Endodermal cell (in vitro differentiated cells): Measurements from ENCODE around the gene NME7. TPM values are rescaled to one million over a fixed set of nuclear protein-coding genes. Genes with fewer than 3 reads are reported as not detected.

Experiments used
- DNase-seq: peaks from one replicate; pipeline ENCODE4 v3.0.0-alpha.2; 2017
- H3K27ac ChIP-seq: 2 replicates; pipeline ENCODE4 v1.5.1; 2013; ENCODE audit warnings: mild to moderate bottlenecking, low read depth, low read length, moderate library complexity
- H3K27me3 ChIP-seq: 2 replicates; pipeline ENCODE4 v1.6.1; 2013; ENCODE audit warnings: mild to moderate bottlenecking, low read length, moderate library complexity; ENCODE audit not compliant: insufficient read depth, control insufficient read depth, poor library complexity, severe bottlenecking
- H3K36me3 ChIP-seq: 2 replicates; pipeline ENCODE4 v1.7.0; 2013; ENCODE audit warnings: mild to moderate bottlenecking, low read length, moderate library complexity; ENCODE audit not compliant: control insufficient read depth, insufficient read depth
- H3K4me1 ChIP-seq: one replicate; pipeline ENCODE4 v1.7.0; 2013; ENCODE audit warnings: low read length; ENCODE audit not compliant: control insufficient read depth, insufficient read depth
- H3K4me3 ChIP-seq: 2 replicates; pipeline ENCODE4 v1.5.1; 2013; ENCODE audit warnings: mild to moderate bottlenecking, low read length, moderate library complexity
- H3K9ac ChIP-seq: 2 replicates; pipeline ENCODE4 v1.6.1; 2013; ENCODE audit warnings: mild to moderate bottlenecking, low read length, moderate library complexity; ENCODE audit not compliant: poor library complexity, severe bottlenecking; ENCODE audit errors: extremely low read depth
- H3K9me3 ChIP-seq: 2 replicates; pipeline ENCODE4 v1.6.1; 2013; ENCODE audit warnings: mild to moderate bottlenecking, low read length, moderate library complexity; ENCODE audit not compliant: control insufficient read depth
- H3K27ac Mint-ChIP-seq: 2 replicates; pipeline ENCODE4 v1.8.0; 2020; ENCODE audit warnings: mixed read lengths
- H3K27me3 Mint-ChIP-seq: 2 replicates; pipeline ENCODE4 v1.8.0; 2021; ENCODE audit warnings: mild to moderate bottlenecking, mixed read lengths; ENCODE audit not compliant: insufficient read depth
- H3K36me3 Mint-ChIP-seq: 2 replicates; pipeline ENCODE4 v1.8.0; 2020; ENCODE audit warnings: low read depth, mixed read lengths
- H3K4me1 Mint-ChIP-seq: 2 replicates; pipeline ENCODE4 v1.8.0; 2020; ENCODE audit warnings: mixed read lengths
- H3K4me3 Mint-ChIP-seq: 2 replicates; pipeline ENCODE4 v1.8.0; 2020; ENCODE audit warnings: mild to moderate bottlenecking, moderate library complexity, mixed read lengths
- H3K9me3 Mint-ChIP-seq: 2 replicates; pipeline ENCODE4 v1.8.0; 2020; ENCODE audit warnings: mild to moderate bottlenecking, mixed read lengths
- WGBS, 2 experiments: methylation state at CpG; one replicate each; pipeline versions ENCODE4 v1.1.5 to v1.1.7; 2013; ENCODE audit warnings: missing lambda C conversion rate in 2 of 2, mixed read lengths in 1 of 2; ENCODE audit not compliant: insufficient coverage in 1 of 2, insufficient read length in 1 of 2; 5-methylcytosine and 5-hydroxymethylcytosine counted together
- total RNA-seq, 2 donors: library from RNA; stranded (reverse); fragmentation: NEBNext Ultra II Directional in 1 of 2; extraction: Animal tissue kit (Norgen Biotek cat#: 25700) in 1 of 2; gene quantifications; 2 replicates in 1 of 2; 3 replicates in 1 of 2; pipeline ENCODE4 v1.2.1, GENCODE V29; 2021
- TF ChIP-seq, protein P1 (sequence below): fragments of 200-600 bp; sonication (generic); conservative IDR thresholded peaks from 2 replicates; pipeline ENCODE4 v1.5.0; 2021; ENCODE audit warnings: antibody characterized with exemption, mild to moderate bottlenecking

Gene NME7
- total RNA-seq, 2 donors from 2014 or later = 28.1 to 32.3 TPM

DNA sequence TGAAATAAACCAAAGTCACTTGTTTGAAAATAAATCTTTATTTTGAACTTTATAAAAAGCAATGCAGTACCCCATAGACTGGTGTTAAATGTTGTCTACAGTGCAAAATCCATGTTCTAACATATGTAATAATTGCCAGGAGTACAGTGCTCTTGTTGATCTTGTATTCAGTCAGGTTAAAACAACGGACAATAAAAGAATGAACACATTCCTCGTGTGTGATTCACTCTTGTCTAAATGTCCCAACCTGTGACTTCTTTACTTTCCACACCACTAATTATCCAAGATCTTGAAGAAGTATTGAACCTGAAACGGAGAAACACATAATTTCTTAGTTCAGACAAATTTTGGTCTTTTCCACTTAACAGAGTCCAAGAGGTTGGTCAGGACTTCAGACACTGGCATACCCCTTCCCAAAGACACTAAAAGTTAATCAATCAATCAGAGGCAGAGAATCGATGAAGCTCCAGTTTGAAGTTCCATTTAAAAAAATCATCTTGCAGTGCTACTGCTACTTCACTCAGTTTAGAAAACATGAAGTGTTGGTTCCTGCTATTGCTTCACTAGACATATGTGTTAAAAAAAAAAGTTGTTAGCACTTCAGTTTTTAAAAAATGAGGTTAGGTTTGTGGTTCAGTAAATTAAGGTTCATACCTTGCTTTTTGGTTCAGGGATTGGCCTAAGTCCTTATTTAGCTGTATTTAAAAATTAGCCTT is 234.9 kb downstream of the NME7 start:
- Mint-ChIP-seq H3K36me3 (peaks cover 37% of the 10 kb centered on the region), H3K27ac (no peak overlapping the region)

DNA sequence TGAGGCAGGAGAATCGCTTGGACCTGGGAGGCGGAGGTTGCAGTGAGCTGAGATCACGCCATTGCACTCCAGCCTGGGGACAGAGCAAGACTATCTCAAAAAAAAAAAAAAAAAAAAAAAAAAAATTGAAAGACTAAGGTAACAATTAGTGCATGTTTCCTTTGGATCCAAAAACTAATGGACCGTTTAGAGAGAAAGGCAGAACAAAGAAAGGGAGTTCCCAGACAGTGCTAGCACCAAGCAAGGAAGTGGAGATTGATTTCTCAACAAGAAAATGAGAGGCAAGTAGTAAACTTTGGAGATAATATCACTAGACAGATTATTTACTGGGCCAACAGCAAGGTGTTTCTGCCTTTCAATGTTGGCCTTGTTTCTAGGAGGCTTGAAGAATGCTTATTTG is 236.9 kb downstream of the NME7 start:
- no peaks in the 10 kb centered on the region for H3K9me3 Mint-ChIP-seq

More for the DNA sequence above, 234.9 kb downstream of the NME7 start:
- Histone ChIP-seq H3K4me1 (no peaks in the 10 kb centered on the region), H3K27me3 (no peaks in the 10 kb centered on the region), H3K27ac (no peak overlapping the region), H3K9ac (no peak overlapping the region), H3K9me3 (no peaks in the 10 kb centered on the region), H3K36me3 (peaks cover 53% of the 10 kb centered on the region), H3K4me3 (no peak overlapping the region)
- TF ChIP-seq, protein P1, sequence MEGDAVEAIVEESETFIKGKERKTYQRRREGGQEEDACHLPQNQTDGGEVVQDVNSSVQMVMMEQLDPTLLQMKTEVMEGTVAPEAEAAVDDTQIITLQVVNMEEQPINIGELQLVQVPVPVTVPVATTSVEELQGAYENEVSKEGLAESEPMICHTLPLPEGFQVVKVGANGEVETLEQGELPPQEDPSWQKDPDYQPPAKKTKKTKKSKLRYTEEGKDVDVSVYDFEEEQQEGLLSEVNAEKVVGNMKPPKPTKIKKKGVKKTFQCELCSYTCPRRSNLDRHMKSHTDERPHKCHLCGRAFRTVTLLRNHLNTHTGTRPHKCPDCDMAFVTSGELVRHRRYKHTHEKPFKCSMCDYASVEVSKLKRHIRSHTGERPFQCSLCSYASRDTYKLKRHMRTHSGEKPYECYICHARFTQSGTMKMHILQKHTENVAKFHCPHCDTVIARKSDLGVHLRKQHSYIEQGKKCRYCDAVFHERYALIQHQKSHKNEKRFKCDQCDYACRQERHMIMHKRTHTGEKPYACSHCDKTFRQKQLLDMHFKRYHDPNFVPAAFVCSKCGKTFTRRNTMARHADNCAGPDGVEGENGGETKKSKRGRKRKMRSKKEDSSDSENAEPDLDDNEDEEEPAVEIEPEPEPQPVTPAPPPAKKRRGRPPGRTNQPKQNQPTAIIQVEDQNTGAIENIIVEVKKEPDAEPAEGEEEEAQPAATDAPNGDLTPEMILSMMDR = no peak
- H3K9me3 Mint-ChIP-seq = no peaks in the 10 kb centered on the region
- DNase-seq = no peak
- 94 to 100% methylated on average over 3 to 4 of the region's 4 CpGs for WGBS, 2 experiments
- peaks cover 13% of the 10 kb centered on the region for H3K4me1 Mint-ChIP-seq
- no peak overlapping the region for H3K4me3 Mint-ChIP-seq
- H3K27me3 Mint-ChIP-seq = no peaks in the 10 kb centered on the region

DNA sequence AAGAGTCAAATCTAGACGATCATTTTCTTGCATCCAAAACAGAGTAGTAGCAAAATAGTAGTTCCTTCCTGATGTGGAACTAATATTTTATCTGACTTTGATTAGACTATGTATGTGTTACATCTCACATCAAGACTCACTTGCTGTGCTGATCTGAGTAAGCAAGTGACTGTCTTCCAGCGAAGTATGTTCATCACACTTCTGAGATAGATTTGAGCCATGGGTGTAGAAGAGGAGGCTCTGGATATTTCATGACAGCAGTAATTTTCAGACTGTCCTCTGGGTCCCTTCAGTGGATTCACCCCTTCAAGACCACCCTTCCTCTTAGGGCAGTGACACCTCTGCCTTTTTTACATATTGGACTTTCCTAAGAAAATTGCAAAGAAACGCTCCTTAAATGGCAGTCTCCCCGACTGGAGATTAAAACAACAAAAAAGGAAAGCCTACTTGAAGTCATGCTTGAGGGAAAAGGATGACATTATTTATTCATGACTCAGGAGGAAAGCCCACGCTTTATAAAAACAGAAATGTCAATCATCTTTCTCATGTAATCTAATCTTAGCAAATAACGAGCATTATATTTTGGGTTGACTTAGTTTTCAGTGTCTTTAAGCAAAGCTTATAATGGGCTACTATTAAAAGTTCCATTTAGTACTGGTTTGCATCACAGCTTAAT is 238.3 kb downstream of the NME7 start:
- H3K27me3 ChIP-seq = no peaks in the 10 kb centered on the region
- peaks cover 6% of the 10 kb centered on the region for H3K4me1 Mint-ChIP-seq
- TF ChIP-seq, protein P1 = no peak
- 91 to 93% methylated on average over 4 to 6 of the region's 6 CpGs for WGBS, 2 experiments
- no peak overlapping the region for H3K27ac Mint-ChIP-seq
- peaks cover 66% of the 10 kb centered on the region for H3K36me3 Mint-ChIP-seq
- H3K36me3 ChIP-seq = peaks cover 82% of the 10 kb centered on the region
- no peak overlapping the region for H3K4me3 Mint-ChIP-seq
- H3K4me1 ChIP-seq = no peaks in the 10 kb centered on the region
- no peak for DNase-seq
- H3K9ac ChIP-seq = no peak overlapping the region
- no peak overlapping the region for H3K27ac ChIP-seq
- no peak overlapping the region for H3K4me3 ChIP-seq
- no peaks in the 10 kb centered on the region for H3K27me3 Mint-ChIP-seq
- no peaks in the 10 kb centered on the region for H3K9me3 Mint-ChIP-seq
- H3K9me3 ChIP-seq = no peaks in the 10 kb centered on the region

More for the DNA sequence above, 236.9 kb downstream of the NME7 start:
- H3K4me1 Mint-ChIP-seq = peaks cover 13% of the 10 kb centered on the region
- Histone ChIP-seq H3K9me3 (no peaks in the 10 kb centered on the region), H3K4me1 (no peaks in the 10 kb centered on the region), H3K4me3 (no peak overlapping the region), H3K27ac (no peak overlapping the region), H3K27me3 (no peaks in the 10 kb centered on the region), H3K36me3 (peaks cover 68% of the 10 kb centered on the region), H3K9ac (no peak overlapping the region)
- 91 to 92% methylated on average over 1 to 4 of the region's 4 CpGs for WGBS, 2 experiments
- no peak for DNase-seq
- H3K27ac Mint-ChIP-seq = no peak overlapping the region
- H3K36me3 Mint-ChIP-seq = peaks cover 52% of the 10 kb centered on the region
- H3K27me3 Mint-ChIP-seq = no peaks in the 10 kb centered on the region
- no peak overlapping the region for H3K4me3 Mint-ChIP-seq
- TF ChIP-seq, protein P1 = no peak
